A673 (cell line): ENCODE results near the gene HERC5. TPM values are rescaled to one million over a fixed set of nuclear protein-coding genes. Genes with fewer than 3 reads are reported as not detected.
A peak's percentile ranks its signal among the peaks of the same experiment; 100 is the strongest.

Source experiments
- BruUV-seq: library from RNA; stranded (reverse); fragments of 400-500 nt; replicated peaks from 2 replicates; lab custom pipeline; 2021; lab: Mats Ljungman, UMichigan
- CTCF ChIA-PET: fragments of 300-600 bp; sonication (Branson Sonifier 250); formaldehyde crosslinking; loops from one replicate; lab custom pipeline; 2022; ENCODE audit warnings: antibody characterized with exemption; lab: Charles Lee
- POLR2A ChIA-PET: fragments of 300-600 bp; sonication (Branson Sonifier 250); formaldehyde crosslinking; loops from one replicate; lab custom pipeline; 2022; ENCODE audit warnings: antibody characterized with exemption; ENCODE audit not compliant: low non-redundant PET; lab: Charles Lee
- DNase-seq: peaks from one replicate; pipeline ENCODE4 v3.0.0-alpha.2; 2015; ENCODE audit warnings: low spot score
- H3K27ac ChIP-seq: fragments of 200-600 bp; sonication (generic); 2 replicates; pipeline ENCODE4 v1.5.1; 2016; ENCODE audit warnings: mixed run types, low read depth, mild to moderate bottlenecking, mixed read lengths, antibody characterized with exemption, low read length; ENCODE audit not compliant: poor library complexity, severe bottlenecking
- H3K27me3 ChIP-seq: fragments of 200-600 bp; sonication (generic); replicated peaks from 2 replicates; pipeline ENCODE4 v1.6.1; 2017; ENCODE audit warnings: mixed run types, low read depth, mild to moderate bottlenecking, mixed read lengths, antibody characterized with exemption, low read length; ENCODE audit not compliant: insufficient read depth, poor library complexity
- H3K36me3 ChIP-seq: fragments of 200-600 bp; sonication (generic); 2 replicates; pipeline ENCODE4 v1.6.1; 2016; ENCODE audit warnings: mixed run types, mild to moderate bottlenecking, mixed read lengths, antibody characterized with exemption, low read length; ENCODE audit not compliant: insufficient read depth, poor library complexity, severe bottlenecking
- H3K4me1 ChIP-seq: fragments of 200-600 bp; sonication (generic); 2 replicates; pipeline ENCODE4 v1.6.1; 2017; ENCODE audit warnings: mixed run types, mild to moderate bottlenecking, mixed read lengths, antibody characterized with exemption, low read length; ENCODE audit not compliant: insufficient read depth, poor library complexity, severe bottlenecking
- H3K4me3 ChIP-seq: fragments of 200-600 bp; sonication (generic); 2 replicates; pipeline ENCODE4 v1.5.1; 2016; ENCODE audit warnings: low read depth, mixed run types, mild to moderate bottlenecking, mixed read lengths, low read length; ENCODE audit not compliant: poor library complexity, severe bottlenecking
- H3K9me3 ChIP-seq: fragments of 200-600 bp; sonication (generic); 2 replicates; pipeline ENCODE4 v1.6.1; 2016; ENCODE audit warnings: mixed run types, low read depth, mild to moderate bottlenecking, mixed read lengths, antibody characterized with exemption, low read length; ENCODE audit not compliant: poor library complexity, severe bottlenecking
- EZH2 ChIP-seq: fragments of 200-600 bp; sonication (generic); IDR thresholded peaks from 2 replicates; pipeline ENCODE4 v1.6.1; 2017; ENCODE audit warnings: borderline replicate concordance, low read depth, mild to moderate bottlenecking, mixed read lengths, antibody characterized with exemption, low read length; ENCODE audit not compliant: poor library complexity, severe bottlenecking
- intact Hi-C: fragments of 100-400 bp; cut with micrococcal nuclease; formaldehyde crosslinking; loops from one replicate; pipeline ENCODE4 v1.10.0; 2022; ENCODE audit not compliant: unreplicated experiment
- total RNA-seq: library from RNA; stranded (reverse); gene quantifications from 2 replicates; pipeline ENCODE4 v1.2.3, GENCODE V29; 2021
- TF ChIP-seq, protein P1 (sequence below): fragments of 300-800, 200-600 bp; sonication (generic); conservative IDR thresholded peaks from 2 replicates; pipeline ENCODE4 v1.5.1; 2017; ENCODE audit warnings: low read depth, mild to moderate bottlenecking, antibody characterized with exemption, low read length, moderate library complexity, mixed read lengths

The HERC5 gene
- total RNA-seq, 1 experiment from 2014 or later: 0.54 TPM

DNA sequence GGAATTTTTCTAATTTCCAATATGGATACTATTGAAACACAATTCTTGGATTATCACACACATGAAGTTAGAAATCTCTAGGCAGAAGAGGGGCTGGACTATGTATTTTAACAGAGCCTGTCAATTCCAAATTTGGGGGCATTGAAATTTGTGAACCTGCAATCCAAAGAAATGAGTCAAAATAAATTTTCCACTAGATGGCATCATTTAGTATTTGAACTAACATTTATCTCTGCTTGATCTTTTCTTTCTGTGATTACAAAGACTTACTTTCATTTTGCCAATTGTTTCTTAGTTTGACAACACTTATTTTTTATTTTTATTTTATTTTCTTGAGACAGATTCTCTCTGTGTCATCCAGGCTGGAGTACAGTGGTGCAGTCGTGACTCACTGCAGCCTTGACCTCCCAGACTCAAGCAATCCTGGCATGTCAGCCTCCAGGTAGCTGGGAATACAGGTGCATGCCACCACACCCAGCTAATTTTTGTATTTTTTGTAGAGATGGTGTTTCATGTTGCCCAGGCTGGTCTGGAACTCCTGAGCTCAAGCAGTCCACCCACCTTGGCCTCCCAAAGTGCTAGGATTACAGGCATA is 69.4 kb downstream of the HERC5 start:
- ChIA-PET CTCF (interaction anchor here (0.7 to 0.8 kb wide), 2 partner anchors 133 to 147 kb away, joined by 3 read pairs; no protein-coding TSS in a partner anchor), POLR2A (no interaction called here)
- Histone ChIP-seq H3K27me3 (no peaks in the 10 kb centered on the region), H3K4me1 (no peaks in the 10 kb centered on the region), H3K27ac (no peak overlapping the region), H3K9me3 (no peaks in the 10 kb centered on the region), H3K36me3 (peaks cover 5% of the 10 kb centered on the region), H3K4me3 (no peak overlapping the region)
- peak; percentile 14 for DNase-seq
- BruUV-seq: no TSS peak
- intact Hi-C loops: loop anchor here (2.0 to 5.0 kb wide), 2 partner anchors 132 to 496 kb away; no protein-coding TSS in a partner anchor
- no peak for TF ChIP-seq EZH2
- TF ChIP-seq, protein P1, sequence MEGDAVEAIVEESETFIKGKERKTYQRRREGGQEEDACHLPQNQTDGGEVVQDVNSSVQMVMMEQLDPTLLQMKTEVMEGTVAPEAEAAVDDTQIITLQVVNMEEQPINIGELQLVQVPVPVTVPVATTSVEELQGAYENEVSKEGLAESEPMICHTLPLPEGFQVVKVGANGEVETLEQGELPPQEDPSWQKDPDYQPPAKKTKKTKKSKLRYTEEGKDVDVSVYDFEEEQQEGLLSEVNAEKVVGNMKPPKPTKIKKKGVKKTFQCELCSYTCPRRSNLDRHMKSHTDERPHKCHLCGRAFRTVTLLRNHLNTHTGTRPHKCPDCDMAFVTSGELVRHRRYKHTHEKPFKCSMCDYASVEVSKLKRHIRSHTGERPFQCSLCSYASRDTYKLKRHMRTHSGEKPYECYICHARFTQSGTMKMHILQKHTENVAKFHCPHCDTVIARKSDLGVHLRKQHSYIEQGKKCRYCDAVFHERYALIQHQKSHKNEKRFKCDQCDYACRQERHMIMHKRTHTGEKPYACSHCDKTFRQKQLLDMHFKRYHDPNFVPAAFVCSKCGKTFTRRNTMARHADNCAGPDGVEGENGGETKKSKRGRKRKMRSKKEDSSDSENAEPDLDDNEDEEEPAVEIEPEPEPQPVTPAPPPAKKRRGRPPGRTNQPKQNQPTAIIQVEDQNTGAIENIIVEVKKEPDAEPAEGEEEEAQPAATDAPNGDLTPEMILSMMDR: peak; percentile 43; the same call in 1 of the 2 replicates

DNA sequence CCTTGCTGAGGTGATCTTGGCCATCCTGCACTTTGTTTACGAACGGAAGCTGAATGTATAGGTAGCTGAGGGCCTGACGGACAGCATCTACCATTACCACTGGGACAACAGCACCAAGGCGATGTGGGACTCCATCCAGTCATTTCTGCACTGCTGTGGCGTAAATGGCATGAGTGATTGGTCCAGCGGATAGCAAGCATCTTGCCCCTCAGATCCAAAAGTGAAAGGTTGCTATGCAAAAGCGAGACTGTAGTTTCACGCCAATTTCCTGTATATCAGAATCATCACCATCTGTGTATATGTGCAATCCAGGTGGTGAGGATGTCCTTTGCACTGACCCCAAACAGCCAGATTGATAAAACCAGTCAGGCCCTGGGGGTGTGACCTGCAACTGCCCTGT is 70.9 kb downstream of the HERC5 start:
- Histone ChIP-seq H3K4me3 (no peak overlapping the region), H3K27ac (no peak overlapping the region), H3K36me3 (no peaks in the 10 kb centered on the region), H3K4me1 (no peaks in the 10 kb centered on the region), H3K9me3 (no peaks in the 10 kb centered on the region), H3K27me3 (no peaks in the 10 kb centered on the region)
- TF ChIP-seq EZH2: no peak
- TF ChIP-seq, protein P1: no peak
- ChIA-PET CTCF (no interaction called here), POLR2A (no interaction called here)
- DNase-seq: no peak
- no TSS peak for BruUV-seq
- intact Hi-C loops: loop anchor here (2.0 to 5.0 kb wide), 2 partner anchors 131 to 495 kb away; no protein-coding TSS in a partner anchor

DNA sequence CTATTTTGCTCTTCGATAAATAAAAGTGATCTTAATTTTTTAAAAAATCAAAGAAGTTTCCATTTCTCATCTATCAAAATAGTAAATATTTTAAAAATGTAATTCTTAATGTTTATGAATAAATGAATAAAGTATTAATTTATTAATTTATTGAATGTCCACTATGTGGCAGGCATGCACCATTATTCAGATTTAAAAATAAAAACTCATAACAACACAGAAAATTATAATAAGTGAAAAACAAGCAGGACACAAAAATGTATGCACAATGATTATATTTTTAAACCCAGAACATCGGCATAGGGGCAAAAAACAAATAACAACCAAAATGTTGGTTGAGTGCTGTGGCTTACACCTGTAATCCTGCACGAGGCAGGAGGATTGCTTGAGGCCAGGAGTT is 71.9 kb downstream of the HERC5 start:
- Histone ChIP-seq H3K27me3 (no peaks in the 10 kb centered on the region), H3K4me3 (no peak overlapping the region), H3K36me3 (no peaks in the 10 kb centered on the region), H3K9me3 (no peaks in the 10 kb centered on the region), H3K4me1 (no peaks in the 10 kb centered on the region), H3K27ac (no peak overlapping the region)
- TF ChIP-seq, protein P1: no peak
- BruUV-seq: no TSS peak
- POLR2A ChIA-PET: no interaction called here
- intact Hi-C loops: loop anchor here (5.0 kb wide), 1 partner anchor 493 kb away; no protein-coding TSS in a partner anchor
- CTCF ChIA-PET: no interaction called here
- no peak for DNase-seq
